HG02885 (cell line): ENCODE results near the gene RBFOX2.

Experiments
- ATAC-seq: cut with Tn5 transposase; IDR thresholded peaks from one replicate; pipeline ENCODE4 v1.9.1; 2021; ENCODE audit warnings: mild to moderate bottlenecking; ENCODE audit not compliant: unreplicated experiment, poor library complexity

Gene RBFOX2

DNA sequence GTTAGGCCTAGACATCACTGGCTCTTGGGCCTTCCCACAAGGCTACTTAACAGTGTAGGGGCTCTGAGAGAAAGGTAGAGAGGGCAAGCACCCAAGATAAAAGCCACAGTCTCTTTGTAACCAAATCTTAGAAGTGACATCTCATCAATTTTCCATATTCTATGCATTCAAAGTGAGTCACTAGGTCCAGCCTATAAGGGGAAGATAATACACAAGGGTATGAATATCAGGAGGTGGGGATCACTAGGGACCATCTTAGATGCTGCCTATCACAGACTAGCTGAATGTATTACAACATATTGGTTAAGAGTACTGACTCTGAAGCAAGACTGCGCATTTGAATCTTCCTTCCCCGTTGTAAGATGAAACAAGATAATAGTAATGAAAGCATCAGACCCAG is 144.1 kb downstream of the RBFOX2 start:
- ATAC-seq: no peak

GRCh38 chr22:35883031-35883620 is 145.5 kb downstream of the RBFOX2 start:
- no peak for ATAC-seq

DNA sequence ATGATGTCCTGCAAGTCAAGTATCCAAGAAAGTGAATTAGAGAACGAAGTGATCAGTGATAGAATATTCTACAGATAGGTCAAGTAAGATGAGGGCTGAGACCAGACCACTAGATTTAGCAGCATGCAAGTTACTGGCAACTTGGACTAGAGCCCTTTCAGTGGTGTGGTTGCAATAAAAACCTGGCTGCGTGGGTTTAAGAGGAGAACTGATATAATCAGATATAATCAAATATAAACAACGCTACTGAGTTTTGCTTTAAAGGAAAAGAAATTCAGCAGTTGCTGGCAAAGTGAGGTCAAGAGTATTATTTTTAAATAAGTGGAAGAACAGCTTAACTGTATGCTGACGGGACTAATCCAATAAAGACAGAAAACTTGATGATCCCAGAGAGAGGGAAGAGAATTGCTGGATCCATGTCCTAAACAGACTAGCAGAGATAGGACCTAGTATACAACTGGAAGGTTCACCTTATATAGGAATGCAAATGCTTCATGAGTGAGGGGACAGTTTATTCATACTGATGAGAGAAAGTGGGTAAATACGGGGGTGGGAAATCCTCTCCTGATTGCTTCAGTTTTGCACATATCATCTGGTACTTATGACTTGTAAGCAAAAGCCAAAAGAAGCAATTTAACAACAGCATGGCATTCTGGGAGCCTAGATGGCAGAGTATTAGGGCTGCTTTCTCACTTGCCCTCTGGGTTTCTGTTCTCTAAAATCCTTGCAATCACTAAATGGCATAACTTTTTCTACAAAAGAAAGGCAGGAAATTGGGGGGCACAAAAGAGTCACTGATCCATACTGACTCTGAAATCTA is 146.2 kb downstream of the RBFOX2 start:
- ATAC-seq: no peak

DNA sequence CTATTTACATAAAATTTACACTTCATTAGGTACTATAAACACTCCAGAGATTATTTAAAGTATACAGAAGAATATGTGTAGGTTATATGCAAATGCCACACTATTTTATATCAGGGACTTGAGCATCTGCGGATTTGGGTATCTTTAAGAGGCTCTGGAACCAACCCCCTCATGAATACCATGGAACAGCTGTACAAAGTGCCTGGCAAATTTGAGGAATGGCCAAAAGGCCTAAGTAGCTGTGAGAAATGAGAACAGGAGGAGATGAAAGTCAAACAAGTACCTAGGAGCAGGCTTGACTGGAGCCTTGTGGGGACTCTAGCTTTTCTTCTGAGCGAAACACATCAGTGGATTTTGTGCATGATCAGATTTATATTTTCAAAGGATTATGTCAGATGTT is 149.3 kb downstream of the RBFOX2 start:
- no peak for ATAC-seq

DNA sequence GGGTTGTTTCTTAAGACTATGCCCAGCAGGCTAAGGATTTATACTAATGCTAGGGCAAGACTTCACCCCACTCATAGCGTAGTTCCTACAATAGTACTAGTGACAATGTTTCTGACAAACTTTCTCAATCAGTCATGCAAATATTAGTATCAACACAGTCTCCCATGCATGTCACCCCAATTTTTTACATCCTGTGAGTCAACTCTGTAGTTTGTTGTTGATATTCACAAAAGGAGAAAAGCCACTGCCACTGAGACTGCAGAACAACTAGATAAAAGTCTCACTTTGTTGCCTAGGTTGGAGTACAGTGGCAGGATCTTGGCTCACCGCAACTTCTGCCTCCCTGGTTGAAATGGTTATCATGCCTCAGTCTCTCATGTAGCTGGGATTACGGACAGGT is 155.2 kb downstream of the RBFOX2 start:
- no peak for ATAC-seq

- ATAC-seq: no peak
These were observed 156.2 kb downstream of the RBFOX2 start for GRCh38 chr22:35872451-35872850.

DNA sequence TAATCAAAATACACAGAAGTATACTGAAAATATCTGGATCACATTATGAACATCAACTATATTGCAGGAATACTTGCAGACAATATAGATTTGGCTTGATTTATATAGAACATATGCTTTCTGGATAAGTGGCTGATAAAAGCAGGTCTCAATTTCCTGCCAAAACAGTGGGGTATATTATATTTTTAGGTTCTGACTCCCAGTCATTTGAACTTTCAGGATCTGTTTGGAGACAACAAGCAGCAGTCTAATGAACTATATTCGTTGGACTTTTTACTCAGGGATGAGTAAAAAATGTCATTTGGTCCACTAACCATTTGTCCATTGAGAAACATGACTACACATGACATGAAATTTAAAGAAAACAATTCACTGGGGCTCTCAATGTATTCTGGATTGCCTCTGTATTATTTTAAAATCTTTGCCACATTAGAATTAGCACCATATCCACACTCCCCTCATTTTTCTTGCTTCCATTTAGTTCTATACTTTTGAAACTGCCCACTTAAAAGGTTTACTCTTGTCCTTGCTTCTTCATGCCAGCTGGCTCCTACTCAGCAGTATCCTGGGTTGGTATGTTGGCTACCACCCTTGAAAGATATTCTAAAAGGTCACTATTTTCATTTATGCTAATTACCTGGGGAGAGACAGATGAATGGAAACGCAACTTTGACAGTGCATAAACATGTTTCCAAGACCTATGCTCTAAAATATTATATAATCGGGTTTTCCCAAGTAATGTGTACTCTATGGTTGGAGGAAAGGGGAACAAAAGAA is 157.9 kb downstream of the RBFOX2 start:
- no peak for ATAC-seq

DNA sequence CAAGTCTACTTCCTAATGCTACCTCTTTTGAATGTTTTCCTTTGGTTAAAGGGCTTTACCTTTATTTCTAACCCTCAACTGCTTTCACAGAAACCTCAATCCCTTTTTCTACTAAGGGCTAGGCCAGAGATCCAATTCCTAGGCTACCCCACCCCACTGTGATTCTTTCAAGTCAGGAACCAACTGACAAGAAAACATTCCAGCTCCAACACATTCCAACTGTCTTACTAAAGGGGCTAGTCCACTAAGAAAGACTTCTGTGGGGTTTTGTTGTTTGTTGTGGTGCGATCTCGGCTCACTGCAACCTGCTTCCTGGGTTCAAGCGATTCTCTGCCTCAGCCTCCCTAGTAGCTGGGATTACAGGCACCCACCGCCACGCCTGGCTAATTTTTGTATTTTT is 159.7 kb downstream of the RBFOX2 start:
- no peak for ATAC-seq

DNA sequence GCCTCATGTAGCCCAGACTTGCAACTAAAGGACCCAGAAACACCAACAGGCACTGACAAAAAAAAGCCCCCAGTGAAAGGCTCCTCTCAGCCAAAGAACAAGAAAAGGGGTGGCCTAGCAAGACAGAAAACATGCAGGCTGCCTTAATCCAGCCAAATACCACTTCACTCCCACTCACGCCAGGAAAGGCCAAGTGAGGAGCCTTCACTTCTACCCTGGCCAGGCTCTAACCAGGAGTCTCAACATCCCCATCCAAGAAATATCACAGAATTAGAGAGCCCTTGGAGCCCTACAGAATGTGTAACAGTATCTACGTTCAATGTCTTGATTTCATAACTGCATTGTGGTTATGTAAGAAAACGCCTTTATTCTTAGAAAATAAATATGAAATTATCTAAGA is 162.0 kb downstream of the RBFOX2 start:
- ATAC-seq: no peak

- ATAC-seq: no peak
These were observed 164.0 kb downstream of the RBFOX2 start for GRCh38 chr22:35864545-35865165.

- ATAC-seq: no peak
These were observed 165.2 kb downstream of the RBFOX2 start for GRCh38 chr22:35863432-35863831.

- ATAC-seq: no peak
These were observed 165.9 kb downstream of the RBFOX2 start for GRCh38 chr22:35862697-35863096.

DNA sequence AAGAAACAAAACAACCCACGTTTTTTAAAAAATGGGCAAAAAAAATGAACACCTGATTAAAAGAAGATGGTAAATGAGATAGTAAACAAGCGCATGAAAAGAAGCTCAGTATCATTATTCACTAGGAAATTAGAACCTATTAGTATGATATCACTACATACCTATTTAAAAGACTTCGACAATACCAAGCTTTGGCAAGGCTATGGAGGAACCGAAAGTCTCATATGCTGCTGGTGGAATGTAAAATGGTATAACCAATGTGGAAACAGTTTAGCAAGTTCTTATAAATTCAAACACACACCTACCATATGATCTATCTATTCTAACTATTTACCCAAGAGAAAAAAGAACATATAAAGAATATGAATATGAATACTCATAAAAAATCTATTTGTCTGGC is 167.2 kb downstream of the RBFOX2 start:
- ATAC-seq: no peak

DNA sequence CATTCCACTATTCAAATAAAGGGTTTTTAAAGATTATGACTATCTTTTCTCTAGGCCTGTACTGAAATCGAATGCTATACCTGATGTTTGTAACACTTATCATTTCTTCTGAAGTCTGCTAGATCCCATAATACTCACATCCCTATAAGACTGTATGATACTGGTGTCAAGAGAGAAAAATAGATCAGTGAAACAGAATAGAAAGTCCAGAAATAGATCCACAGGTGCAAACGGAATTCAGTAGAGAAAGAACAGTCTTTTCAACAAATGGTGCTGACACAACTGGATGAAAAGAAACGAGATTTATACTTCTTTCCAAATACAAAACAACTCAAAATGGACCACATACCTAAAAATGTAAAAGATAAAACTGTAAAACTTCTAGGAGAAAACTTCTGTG is 167.8 kb downstream of the RBFOX2 start:
- no peak for ATAC-seq

DNA sequence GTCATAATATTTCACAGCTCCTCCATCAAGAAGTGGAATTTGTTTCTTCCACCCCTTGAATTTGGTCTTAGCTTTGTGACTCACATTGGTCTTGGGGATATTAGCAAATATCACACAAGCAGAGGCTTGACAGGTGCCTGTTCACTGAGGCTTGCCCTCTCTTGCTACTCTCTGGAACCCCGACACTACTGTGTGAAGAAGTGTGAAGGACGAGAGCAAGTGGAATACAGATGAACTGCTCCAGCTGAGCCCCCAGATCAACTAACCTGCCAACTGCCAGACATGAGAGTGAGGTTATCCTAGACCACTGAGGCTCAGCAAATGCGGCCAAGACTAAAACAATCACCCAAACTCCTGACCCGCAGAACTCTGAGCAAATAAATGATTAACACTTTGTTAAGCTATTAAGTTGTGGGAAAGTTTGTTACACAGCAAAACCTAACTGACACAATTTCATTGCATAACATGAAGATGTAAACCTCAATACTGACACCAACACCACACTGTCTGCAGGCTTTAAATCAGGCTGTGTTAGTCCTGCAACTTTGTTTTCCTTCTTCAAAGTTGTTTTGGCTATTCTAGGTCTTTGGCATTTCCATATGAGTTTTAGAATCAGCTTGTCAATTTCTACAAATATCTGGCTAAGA is 168.4 kb downstream of the RBFOX2 start:
- no peak for ATAC-seq

DNA sequence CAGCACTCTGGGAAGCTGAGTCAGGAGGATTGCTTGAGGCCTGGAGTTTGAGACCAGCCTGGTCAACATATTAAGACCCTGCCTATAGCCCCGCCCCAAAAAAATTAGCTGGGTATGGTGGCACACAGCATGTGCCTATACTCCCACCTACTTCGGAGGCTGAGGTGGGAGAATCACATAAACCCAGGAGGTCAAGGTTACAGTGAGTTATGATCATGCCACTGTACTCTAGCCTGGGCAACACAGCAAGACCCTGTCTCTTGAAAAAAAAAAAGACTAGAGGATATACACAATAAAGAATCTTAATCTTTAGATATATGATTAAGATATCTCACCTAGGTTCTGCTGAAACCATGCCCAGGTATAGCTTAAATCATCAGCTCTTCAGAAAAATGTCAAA is 174.3 kb downstream of the RBFOX2 start:
- ATAC-seq: no peak

DNA sequence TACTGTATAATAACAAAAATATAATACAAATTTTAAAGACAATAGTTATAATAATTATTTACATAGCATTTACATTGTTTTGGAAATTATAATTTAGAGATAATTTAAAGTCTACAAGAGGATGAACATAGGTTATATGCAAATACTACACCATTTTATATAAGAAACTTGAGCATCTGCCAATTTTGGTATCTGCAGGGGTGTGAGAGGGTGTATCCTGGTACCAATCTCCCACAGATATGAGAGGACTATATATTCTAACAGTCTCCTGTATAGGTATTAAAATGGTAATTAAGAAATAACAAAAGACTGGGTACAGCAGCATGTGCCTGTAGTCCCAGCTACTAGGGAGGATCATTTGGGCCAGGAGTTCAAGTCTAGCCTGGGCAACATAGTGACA is 176.5 kb downstream of the RBFOX2 start:
- ATAC-seq: no peak

- no peak for ATAC-seq
These were observed 177.8 kb downstream of the RBFOX2 start for GRCh38 chr22:35850831-35851230.

DNA sequence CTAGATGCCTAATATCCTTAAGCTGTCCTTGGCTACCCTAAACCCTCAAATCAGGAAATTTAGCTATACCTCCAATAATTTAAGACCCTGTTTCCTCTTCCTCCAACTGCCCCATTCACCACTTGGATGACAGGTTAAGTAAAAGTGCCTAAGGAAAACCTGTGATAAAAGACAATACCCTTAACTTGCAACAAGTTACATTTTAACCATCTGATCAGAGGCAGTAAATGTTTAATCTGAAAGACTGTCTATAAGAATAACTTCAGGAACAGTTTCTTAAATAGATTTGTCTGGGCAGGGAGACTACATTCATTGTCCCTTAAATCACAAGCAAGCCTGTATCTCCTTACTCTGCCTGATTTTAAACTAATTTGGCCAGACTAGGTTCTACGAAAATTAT is 181.8 kb downstream of the RBFOX2 start:
- no peak for ATAC-seq

DNA sequence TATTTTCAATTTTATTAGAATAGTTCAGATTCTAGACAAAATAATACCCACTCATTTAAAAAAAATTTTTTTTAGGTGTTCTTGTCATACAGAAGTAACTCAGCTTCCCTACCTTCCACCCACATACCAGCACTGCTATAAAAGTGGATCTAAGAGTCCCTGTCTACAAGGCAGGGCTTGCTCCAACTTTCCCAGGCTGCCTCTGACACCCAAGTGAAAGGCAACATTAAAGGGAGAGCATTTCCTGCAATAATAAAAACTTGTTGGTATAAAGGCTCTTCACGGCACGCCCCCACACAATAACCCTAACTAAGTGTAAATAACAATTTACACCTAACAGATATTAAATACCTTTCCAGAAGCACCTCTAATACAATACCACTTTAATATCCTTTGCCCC is 183.7 kb downstream of the RBFOX2 start:
- no peak for ATAC-seq
